T-helper 17 cell (primary cell): ENCODE measurements around the gene SUDS3. TPM values are rescaled to one million over a fixed set of nuclear protein-coding genes. Genes with fewer than 3 reads are reported as not detected.
A peak's percentile ranks its signal among the peaks of the same experiment; 100 is the strongest.

ENCODE experiments used
- ATAC-seq: fragments of 150-1000 bp; cut with Tn5 transposase; 2 replicates; pipeline ENCODE4 v1.10.0; 2021; ENCODE audit warnings: mild to moderate bottlenecking, moderate library complexity
- DNase-seq, 3 donors: peaks; one replicate each; pipeline versions ENCODE4 v3.0.0 to v3.0.0-alpha.2; 2020 to 2021
- H3K9me3 ChIP-seq: one replicate; pipeline ENCODE4 v1.7.0; 2013; ENCODE audit warnings: low read length, mild to moderate bottlenecking; ENCODE audit not compliant: control insufficient read depth, poor library complexity, severe bottlenecking
- H3K27ac Mint-ChIP-seq: one replicate; pipeline ENCODE4 v1.8.0; 2022; ENCODE audit warnings: mild to moderate bottlenecking, moderate library complexity, mixed read lengths
- H3K27me3 Mint-ChIP-seq: one replicate; pipeline ENCODE4 v1.8.0; 2022; ENCODE audit warnings: mixed read lengths
- H3K36me3 Mint-ChIP-seq: one replicate; pipeline ENCODE4 v1.8.0; 2022; ENCODE audit warnings: low read depth, mixed read lengths
- H3K4me1 Mint-ChIP-seq: one replicate; pipeline ENCODE4 v1.8.0; 2022; ENCODE audit warnings: mild to moderate bottlenecking, mixed read lengths
- H3K4me3 Mint-ChIP-seq: one replicate; pipeline ENCODE4 v1.8.0; 2022; ENCODE audit warnings: mild to moderate bottlenecking, moderate library complexity, mixed read lengths
- total RNA-seq, 4 donors: library from RNA in 2 of 4; stranded (reverse) in 2 of 4; gene quantifications; one replicate each; pipeline ENCODE4 v1.2.3 and lab custom pipeline; 2022 to 2026

Gene SUDS3
- total RNA-seq, 2 donors from 2014 or later: 29.8 to 34.9 TPM

- Mint-ChIP-seq H3K4me3 (no peak overlapping the region), H3K27me3 (no peaks in the 10 kb centered on the region), H3K36me3 (no peaks in the 10 kb centered on the region), H3K27ac (no peak overlapping the region), H3K4me1 (peaks cover 25% of the 10 kb centered on the region)
- H3K9me3 ChIP-seq: no peaks in the 10 kb centered on the region
- ATAC-seq: no peak
- no peak for DNase-seq
Measured at GRCh38 chr12:118361092-118361404, 15.3 kb upstream of the SUDS3 start.

GRCh38 chr12:118361889-118362288, 14.5 kb upstream of the SUDS3 start:
- H3K27ac Mint-ChIP-seq: no peak overlapping the region
- no peak for DNase-seq
- peaks cover 23% of the 10 kb centered on the region for H3K4me1 Mint-ChIP-seq
- no peak overlapping the region for H3K4me3 Mint-ChIP-seq
- no peaks in the 10 kb centered on the region for H3K36me3 Mint-ChIP-seq
- no peaks in the 10 kb centered on the region for H3K27me3 Mint-ChIP-seq
- no peak for ATAC-seq
- no peaks in the 10 kb centered on the region for H3K9me3 ChIP-seq

GRCh38 chr12:118368821-118369220, 7.5 kb upstream of the SUDS3 start:
- no peaks in the 10 kb centered on the region for H3K9me3 ChIP-seq
- no peak overlapping the region for H3K4me3 Mint-ChIP-seq
- H3K36me3 Mint-ChIP-seq: peaks cover 2% of the 10 kb centered on the region
- no peak for DNase-seq
- peaks cover 27% of the 10 kb centered on the region for H3K4me1 Mint-ChIP-seq
- ATAC-seq: no peak
- H3K27me3 Mint-ChIP-seq: no peaks in the 10 kb centered on the region
- no peak overlapping the region for H3K27ac Mint-ChIP-seq

- no peaks in the 10 kb centered on the region for H3K9me3 ChIP-seq
- ATAC-seq (no peak), DNase-seq (no peak)
- H3K4me3 Mint-ChIP-seq: peak overlapping the region; percentile 96
- peaks cover 2% of the 10 kb centered on the region for H3K36me3 Mint-ChIP-seq
- H3K27me3 Mint-ChIP-seq: no peaks in the 10 kb centered on the region
- no peak overlapping the region for H3K27ac Mint-ChIP-seq
- peaks cover 27% of the 10 kb centered on the region for H3K4me1 Mint-ChIP-seq
Measured at GRCh38 chr12:118370601-118371000, 5.8 kb upstream of the SUDS3 start.

GRCh38 chr12:118371321-118372282, 4.8 kb upstream of the SUDS3 start:
- H3K4me3 Mint-ChIP-seq: peak overlapping the region; percentile 96
- peak in 1 of 3 donors; percentile 15 for DNase-seq
- H3K27ac Mint-ChIP-seq: peak overlapping the region; percentile 86
- no peaks in the 10 kb centered on the region for H3K27me3 Mint-ChIP-seq
- peaks cover 33% of the 10 kb centered on the region for H3K4me1 Mint-ChIP-seq
- no peaks in the 10 kb centered on the region for H3K9me3 ChIP-seq
- H3K36me3 Mint-ChIP-seq: peaks cover 2% of the 10 kb centered on the region
- ATAC-seq: no peak

- Mint-ChIP-seq H3K27ac (peak within 1 kb of the TSS; percentile 86), H3K4me1 (peaks cover 39% of the 10 kb centered on the region), H3K27me3 (no peaks in the 10 kb centered on the region), H3K36me3 (peaks cover 2% of the 10 kb centered on the region), H3K4me3 (peak within 1 kb of the TSS; percentile 96)
- DNase-seq (peak; percentile 94 to 97 (median 95)), ATAC-seq (peak; percentile 89)
- H3K9me3 ChIP-seq: no peaks in the 10 kb centered on the region
Measured at GRCh38 chr12:118372541-118373495, 3.5 kb upstream of the SUDS3 start, which contains the start of gene TAOK3. Gene TAOK3 (minus strand): TSS chr12:118372907. CDS start chr12:118255567, 117,340 bp downstream.

- no peak for DNase-seq
- H3K4me1 Mint-ChIP-seq: peaks cover 41% of the 10 kb centered on the region
- peaks cover 2% of the 10 kb centered on the region for H3K36me3 Mint-ChIP-seq
- H3K4me3 Mint-ChIP-seq: peak overlapping the region; percentile 96
- H3K27me3 Mint-ChIP-seq: no peaks in the 10 kb centered on the region
- no peak for ATAC-seq
- H3K9me3 ChIP-seq: no peaks in the 10 kb centered on the region
- peak overlapping the region; percentile 86 for H3K27ac Mint-ChIP-seq
Measured at GRCh38 chr12:118373616-118374015, 2.7 kb upstream of the SUDS3 start.

GRCh38 chr12:118374126-118374725, 2.1 kb upstream of the SUDS3 start:
- ATAC-seq: no peak
- no peak for DNase-seq
- Mint-ChIP-seq H3K4me3 (no peak overlapping the region), H3K4me1 (peaks cover 40% of the 10 kb centered on the region), H3K36me3 (peaks cover 2% of the 10 kb centered on the region), H3K27ac (peak overlapping the region; percentile 86), H3K27me3 (no peaks in the 10 kb centered on the region)
- H3K9me3 ChIP-seq: no peaks in the 10 kb centered on the region

GRCh38 chr12:118374909-118375308, 1.4 kb upstream of the SUDS3 start:
- H3K27me3 Mint-ChIP-seq: no peaks in the 10 kb centered on the region

GRCh38 chr12:118375348-118375747, 1.0 kb upstream of the SUDS3 start:
- H3K9me3 ChIP-seq: no peaks in the 10 kb centered on the region
- Mint-ChIP-seq H3K4me1 (peaks cover 34% of the 10 kb centered on the region), H3K4me3 (peak overlapping the region; percentile 98), H3K27ac (peak overlapping the region; percentile 98), H3K27me3 (no peaks in the 10 kb centered on the region), H3K36me3 (peaks cover 2% of the 10 kb centered on the region)
- ATAC-seq: no peak
- no peak for DNase-seq

More at GRCh38 chr12:118374909-118375308, 1.4 kb upstream of the SUDS3 start:
- DNase-seq (no peak), ATAC-seq (no peak)
- peaks cover 2% of the 10 kb centered on the region for H3K36me3 Mint-ChIP-seq
- H3K27ac Mint-ChIP-seq: peak overlapping the region; percentile 98
- H3K9me3 ChIP-seq: no peaks in the 10 kb centered on the region
- H3K4me3 Mint-ChIP-seq: peak overlapping the region; percentile 98
- H3K4me1 Mint-ChIP-seq: peaks cover 38% of the 10 kb centered on the region

GRCh38 chr12:118377021-118377883, 897 bp downstream of the SUDS3 start:
- H3K27ac Mint-ChIP-seq: peak overlapping the region; percentile 98
- no peaks in the 10 kb centered on the region for H3K27me3 Mint-ChIP-seq
- no peak for DNase-seq

GRCh38 chr12:118377884-118378470, 1.6 kb downstream of the SUDS3 start:
- peak; percentile 55 to 71 (median 62) for DNase-seq
- H3K36me3 Mint-ChIP-seq: no peaks in the 10 kb centered on the region
- H3K9me3 ChIP-seq: no peaks in the 10 kb centered on the region
- peaks cover 25% of the 10 kb centered on the region for H3K4me1 Mint-ChIP-seq
- peak overlapping the region; percentile 98 for H3K27ac Mint-ChIP-seq
- H3K27me3 Mint-ChIP-seq: no peaks in the 10 kb centered on the region
- H3K4me3 Mint-ChIP-seq: peak overlapping the region; percentile 98
- no peak for ATAC-seq

More at GRCh38 chr12:118377021-118377883, 897 bp downstream of the SUDS3 start:
- Mint-ChIP-seq H3K4me1 (peaks cover 29% of the 10 kb centered on the region), H3K36me3 (peaks cover 2% of the 10 kb centered on the region), H3K4me3 (peak overlapping the region; percentile 98)
- no peak for ATAC-seq
- no peaks in the 10 kb centered on the region for H3K9me3 ChIP-seq
